HEK293 (cell line): ENCODE data around the gene ARHGAP25.

Source experiments
- BCL11B ChIP-seq: fragments of 450-650 bp; formaldehyde crosslinking; IDR thresholded peaks from 2 replicates; pipeline ENCODE4 v1.5.1; 2016; ENCODE audit warnings: low read depth, missing biosample characterization, missing genetic modification characterization
- GLIS1 ChIP-seq: fragments of 450-650 bp; formaldehyde crosslinking; IDR thresholded peaks from 2 replicates; pipeline ENCODE4 v1.5.1; 2016; ENCODE audit warnings: missing biosample characterization, missing genetic modification characterization
- HOXA7 ChIP-seq: sonication (generic); formaldehyde crosslinking; IDR thresholded peaks from 2 replicates; pipeline ENCODE4 v1.8.1; 2022; ENCODE audit warnings: missing genetic modification reagents, borderline replicate concordance
- INSM2 ChIP-seq: fragments of 450-650 bp; formaldehyde crosslinking; IDR thresholded peaks from 2 replicates; pipeline ENCODE4 v1.5.1; 2016; ENCODE audit warnings: missing biosample characterization, missing genetic modification characterization
- PBX3 ChIP-seq: sonication (generic); formaldehyde crosslinking; IDR thresholded peaks from 2 replicates; pipeline ENCODE4 v1.8.1; 2022; ENCODE audit warnings: mild to moderate bottlenecking, moderate library complexity, missing genetic modification reagents
- SETDB1 ChIP-seq: IDR thresholded peaks from one replicate; pipeline ENCODE4 v1.6.1; 2017; ENCODE audit warnings: mild to moderate bottlenecking, low read length, moderate library complexity, mixed read lengths; ENCODE audit not compliant: insufficient read length
- ZFHX2 ChIP-seq: fragments of 450-650 bp; formaldehyde crosslinking; conservative IDR thresholded peaks from 2 replicates; pipeline ENCODE4 v1.5.1; 2016; ENCODE audit warnings: missing biosample characterization, missing genetic modification characterization
- ZFP37 ChIP-seq: fragments of 450-650 bp; formaldehyde crosslinking; IDR thresholded peaks from 2 replicates; pipeline ENCODE4 v1.5.1; 2016; ENCODE audit warnings: missing biosample characterization, missing genetic modification characterization
- ZIC2 ChIP-seq: fragments of 450-650 bp; formaldehyde crosslinking; IDR thresholded peaks from 2 replicates; pipeline ENCODE4 v1.5.1; 2016; ENCODE audit warnings: missing biosample characterization, missing genetic modification characterization
- ZNF16 ChIP-seq: fragments of 450-650 bp; formaldehyde crosslinking; IDR thresholded peaks from 2 replicates; pipeline ENCODE4 v1.5.1; 2016; ENCODE audit warnings: low read depth, missing biosample characterization, missing genetic modification characterization
- ZNF174 ChIP-seq: fragments of 450-650 bp; formaldehyde crosslinking; IDR thresholded peaks from 2 replicates; pipeline ENCODE4 v1.5.0; 2017; ENCODE audit warnings: missing biosample characterization, mild to moderate bottlenecking, missing genetic modification characterization
- ZNF18 ChIP-seq: fragments of 450-650 bp; formaldehyde crosslinking; IDR thresholded peaks from 2 replicates; pipeline ENCODE4 v1.5.1; 2016; ENCODE audit warnings: missing biosample characterization, missing genetic modification characterization
- ZNF2 ChIP-seq: fragments of 450-650 bp; formaldehyde crosslinking; IDR thresholded peaks from 2 replicates; pipeline ENCODE4 v1.5.1; 2016; ENCODE audit warnings: missing biosample characterization, missing genetic modification characterization
- ZNF223 ChIP-seq: fragments of 450-650 bp; formaldehyde crosslinking; IDR thresholded peaks from 2 replicates; pipeline ENCODE4 v1.5.1; 2016; ENCODE audit warnings: missing biosample characterization, missing genetic modification characterization
- ZNF274 ChIP-seq, 2 experiments: fragments of 200-500 bp in 1 of 2; fragments of 450-650 bp in 1 of 2; sonication (Bioruptor generic) in 1 of 2; formaldehyde crosslinking in 1 of 2; IDR thresholded peaks; 2 replicates each; pipeline versions ENCODE4 v1.5.1 to v1.6.1; 2014 to 2016; ENCODE audit warnings: borderline replicate concordance in 1 of 2, inconsistent platforms in 1 of 2, low read length in 1 of 2, missing biosample characterization in 1 of 2, missing genetic modification characterization in 1 of 2
- ZNF341 ChIP-seq: fragments of 450-650 bp; formaldehyde crosslinking; IDR thresholded peaks from 2 replicates; pipeline ENCODE4; 2016; ENCODE audit warnings: low read depth, missing biosample characterization, missing genetic modification characterization
- ZNF416 ChIP-seq: fragments of 450-650 bp; formaldehyde crosslinking; IDR thresholded peaks from 2 replicates; pipeline ENCODE4 v1.5.1; 2016; ENCODE audit warnings: missing biosample characterization, missing genetic modification characterization
- ZNF473 ChIP-seq: fragments of 450-650 bp; formaldehyde crosslinking; IDR thresholded peaks from 2 replicates; pipeline ENCODE4 v1.5.1; 2017; ENCODE audit warnings: missing biosample characterization, missing genetic modification characterization
- ZNF610 ChIP-seq: fragments of 450-650 bp; formaldehyde crosslinking; IDR thresholded peaks from 2 replicates; pipeline ENCODE4 v1.5.1; 2016; ENCODE audit warnings: missing biosample characterization, missing genetic modification characterization, borderline replicate concordance
- ZNF623 ChIP-seq: fragments of 450-650 bp; formaldehyde crosslinking; IDR thresholded peaks from 2 replicates; pipeline ENCODE4 v1.5.1; 2016; ENCODE audit warnings: missing biosample characterization, missing genetic modification characterization
- ZNF629 ChIP-seq: fragments of 450-650 bp; formaldehyde crosslinking; IDR thresholded peaks from 2 replicates; pipeline ENCODE4 v1.5.1; 2017; ENCODE audit warnings: missing biosample characterization, missing genetic modification characterization
- ZNF639 ChIP-seq: fragments of 450-650 bp; formaldehyde crosslinking; IDR thresholded peaks from 2 replicates; pipeline ENCODE4 v1.5.1; 2016; ENCODE audit warnings: missing biosample characterization, missing genetic modification characterization
- ZNF645 ChIP-seq: fragments of 450-650 bp; formaldehyde crosslinking; IDR thresholded peaks from 2 replicates; pipeline ENCODE4; 2016; ENCODE audit warnings: missing biosample characterization, missing genetic modification characterization
- ZNF664 ChIP-seq: fragments of 450-650 bp; formaldehyde crosslinking; IDR thresholded peaks from 2 replicates; pipeline ENCODE4 v1.5.1; 2016; ENCODE audit warnings: missing biosample characterization, missing genetic modification characterization
- ZNF701 ChIP-seq: fragments of 450-650 bp; formaldehyde crosslinking; IDR thresholded peaks from 2 replicates; pipeline ENCODE4 v1.5.1; 2016; ENCODE audit warnings: missing biosample characterization, missing genetic modification characterization
- ZNF747 ChIP-seq: fragments of 450-650 bp; formaldehyde crosslinking; IDR thresholded peaks from 2 replicates; pipeline ENCODE4 v1.5.1; 2016; ENCODE audit warnings: missing biosample characterization, missing genetic modification characterization
- ZNF830 ChIP-seq: fragments of 450-650 bp; IDR thresholded peaks from 2 replicates; pipeline ENCODE4 v1.5.0; 2018; ENCODE audit warnings: missing biosample characterization, missing genetic modification characterization, low read depth, mild to moderate bottlenecking, moderate library complexity
- ZSCAN5A ChIP-seq: fragments of 450-650 bp; formaldehyde crosslinking; IDR thresholded peaks from 2 replicates; pipeline ENCODE4 v1.5.1; 2016; ENCODE audit warnings: missing biosample characterization, missing genetic modification characterization
- TF ChIP-seq, protein P1 (sequence below): fragments of 450-650 bp; formaldehyde crosslinking; IDR thresholded peaks from 2 replicates; pipeline ENCODE4 v1.5.0; 2017; ENCODE audit warnings: missing biosample characterization, missing genetic modification characterization, borderline replicate concordance

ARHGAP25 gene

DNA sequence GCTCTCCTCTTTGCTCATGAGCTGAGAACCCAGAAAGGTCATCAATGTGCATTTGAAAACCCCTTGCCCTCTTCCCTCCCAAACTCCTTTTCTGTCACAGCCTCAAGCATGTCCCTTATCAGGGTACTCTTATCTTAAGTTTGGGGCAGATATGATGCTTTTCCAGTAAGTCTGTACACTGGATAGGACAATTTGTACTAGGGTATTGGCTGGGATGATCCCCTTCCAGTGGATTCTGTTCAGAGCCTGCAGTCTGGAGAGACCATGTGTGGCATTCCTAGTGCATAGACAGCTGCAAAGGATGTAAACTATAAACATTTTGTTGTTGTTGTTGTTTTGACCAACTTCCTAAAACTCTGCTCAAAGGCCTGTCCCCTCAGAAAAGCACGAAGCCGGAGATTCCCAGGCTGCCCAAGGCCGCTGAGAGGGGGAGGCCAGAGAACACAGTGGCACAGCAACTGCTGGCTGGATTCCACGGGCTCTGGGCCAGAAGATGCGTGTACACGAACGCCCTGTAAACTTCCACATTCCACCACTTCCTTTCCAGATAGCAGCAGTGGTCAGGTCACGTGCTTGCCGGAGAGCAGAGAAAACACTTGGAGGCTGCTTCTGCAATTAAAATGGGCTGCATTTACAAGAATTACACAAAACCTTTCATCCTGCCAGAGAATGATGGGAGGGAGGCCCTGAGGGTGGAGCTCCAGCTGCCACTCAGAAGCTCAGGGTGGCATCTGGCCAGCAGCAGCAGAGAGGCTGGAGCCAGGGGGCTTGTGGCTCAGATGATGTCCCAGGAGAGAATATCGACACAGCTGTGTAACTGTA lies 94.5 kb downstream of the ARHGAP25 start (continued):
- TF ChIP-seq ZNF223 (tag by site-specific recombination) (no peak), INSM2 (tag by site-specific recombination) (peak; percentile 99), BCL11B (tag by site-specific recombination) (no peak), ZNF664 (tag by site-specific recombination) (no peak), ZFHX2 (tag by site-specific recombination) (no peak), ZFP37 (tag by site-specific recombination) (no peak), ZSCAN5A (tag by site-specific recombination) (no peak), PBX3 (no peak), HOXA7 (no peak), ZNF623 (no peak), ZNF341 (tag by site-specific recombination) (peak; percentile 93), ZNF473 (tag by site-specific recombination) (no peak), ZNF639 (no peak), ZNF16 (tag by site-specific recombination) (no peak), ZIC2 (peak; percentile 33; the same call in 1 of the 2 replicates), ZNF701 (tag by site-specific recombination) (no peak), ZNF2 (tag by site-specific recombination) (peak; percentile 41; the same call in 1 of the 2 replicates), ZNF629 (tag by site-specific recombination) (peak; percentile 74), ZNF610 (tag by site-specific recombination) (peak; percentile 50; the same call in 1 of the 2 replicates), SETDB1 (no peak), GLIS1 (peak; percentile 75), ZNF18 (tag by site-specific recombination) (no peak), ZNF830 (no peak), ZNF274 (IDR thresholded peaks at IDR 0.05; ENCODE audit: low read length) (no peak), ZNF274 (tag by site-specific recombination; IDR thresholded peaks at IDR 0.05; ENCODE audit: borderline replicate concordance) (no peak), ZNF645 (no peak), ZNF416 (tag by site-specific recombination) (no peak), ZNF174 (tag by site-specific recombination) (no peak), ZNF747 (tag by site-specific recombination) (no peak)
- TF ChIP-seq, protein P1, sequence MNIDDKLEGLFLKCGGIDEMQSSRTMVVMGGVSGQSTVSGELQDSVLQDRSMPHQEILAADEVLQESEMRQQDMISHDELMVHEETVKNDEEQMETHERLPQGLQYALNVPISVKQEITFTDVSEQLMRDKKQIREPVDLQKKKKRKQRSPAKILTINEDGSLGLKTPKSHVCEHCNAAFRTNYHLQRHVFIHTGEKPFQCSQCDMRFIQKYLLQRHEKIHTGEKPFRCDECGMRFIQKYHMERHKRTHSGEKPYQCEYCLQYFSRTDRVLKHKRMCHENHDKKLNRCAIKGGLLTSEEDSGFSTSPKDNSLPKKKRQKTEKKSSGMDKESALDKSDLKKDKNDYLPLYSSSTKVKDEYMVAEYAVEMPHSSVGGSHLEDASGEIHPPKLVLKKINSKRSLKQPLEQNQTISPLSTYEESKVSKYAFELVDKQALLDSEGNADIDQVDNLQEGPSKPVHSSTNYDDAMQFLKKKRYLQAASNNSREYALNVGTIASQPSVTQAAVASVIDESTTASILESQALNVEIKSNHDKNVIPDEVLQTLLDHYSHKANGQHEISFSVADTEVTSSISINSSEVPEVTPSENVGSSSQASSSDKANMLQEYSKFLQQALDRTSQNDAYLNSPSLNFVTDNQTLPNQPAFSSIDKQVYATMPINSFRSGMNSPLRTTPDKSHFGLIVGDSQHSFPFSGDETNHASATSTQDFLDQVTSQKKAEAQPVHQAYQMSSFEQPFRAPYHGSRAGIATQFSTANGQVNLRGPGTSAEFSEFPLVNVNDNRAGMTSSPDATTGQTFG (tag by site-specific recombination), result no peak
